CD4-positive, alpha-beta T cell treated with Interleukin-15 for 1 hour (primary cell): ENCODE data around the gene MAL.

ENCODE experiments used
- DNase-seq: peaks from one replicate; pipeline ENCODE4 v3.0.0-alpha.2; 2020

MAL gene

DNA sequence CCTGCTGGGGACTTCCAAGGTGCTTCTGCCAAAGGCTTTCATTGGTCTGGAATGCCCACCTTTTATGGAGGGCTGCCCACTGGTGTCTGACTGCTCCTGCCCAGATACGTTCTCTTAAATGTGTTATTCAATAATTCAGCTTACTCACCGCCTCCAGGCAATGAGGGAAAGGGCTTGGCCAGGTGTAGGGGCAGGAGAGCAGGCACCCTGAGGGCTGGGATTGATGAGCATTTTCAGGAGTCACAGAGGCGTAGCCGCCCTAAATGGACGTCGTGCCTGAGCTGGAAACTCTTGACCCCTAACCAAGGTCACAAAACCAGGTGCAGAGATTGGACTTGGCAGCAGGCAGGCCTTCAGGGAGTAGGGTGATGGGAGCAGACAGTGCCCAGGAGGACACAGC is 26.8 kb downstream of the MAL start:
- no peak for DNase-seq

DNA sequence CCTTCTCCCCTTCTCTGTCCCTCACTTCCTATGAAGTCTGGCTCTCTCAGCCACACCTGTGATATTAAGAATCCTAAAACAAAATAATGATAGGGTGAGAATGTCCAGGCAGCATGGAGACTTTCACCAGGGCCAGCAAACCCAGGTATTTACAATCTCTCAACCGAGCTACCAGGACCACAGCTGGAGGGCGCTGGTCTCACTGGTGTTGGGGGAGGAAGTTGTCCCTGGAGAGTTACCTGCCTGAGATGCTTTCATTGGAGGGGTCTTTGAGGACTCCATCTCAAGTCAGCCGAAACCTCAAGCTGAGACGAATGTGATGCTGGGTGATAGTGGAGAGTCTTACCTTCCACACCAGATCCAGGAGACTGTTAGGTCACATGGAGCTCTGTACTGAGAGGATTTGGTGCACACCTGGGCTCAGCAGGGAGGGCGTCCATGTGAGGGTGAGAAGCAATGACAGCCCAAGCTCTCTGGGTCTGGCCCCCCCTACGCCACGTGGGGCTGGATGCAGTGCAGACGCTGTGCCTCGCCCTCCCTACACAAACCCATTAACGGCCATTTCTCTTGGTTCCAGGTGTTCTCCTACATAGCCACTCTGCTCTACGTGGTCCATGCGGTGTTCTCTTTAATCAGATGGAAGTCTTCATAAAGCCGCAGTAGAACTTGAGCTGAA is 27.4 kb downstream of the MAL start:
- no peak for DNase-seq

DNA sequence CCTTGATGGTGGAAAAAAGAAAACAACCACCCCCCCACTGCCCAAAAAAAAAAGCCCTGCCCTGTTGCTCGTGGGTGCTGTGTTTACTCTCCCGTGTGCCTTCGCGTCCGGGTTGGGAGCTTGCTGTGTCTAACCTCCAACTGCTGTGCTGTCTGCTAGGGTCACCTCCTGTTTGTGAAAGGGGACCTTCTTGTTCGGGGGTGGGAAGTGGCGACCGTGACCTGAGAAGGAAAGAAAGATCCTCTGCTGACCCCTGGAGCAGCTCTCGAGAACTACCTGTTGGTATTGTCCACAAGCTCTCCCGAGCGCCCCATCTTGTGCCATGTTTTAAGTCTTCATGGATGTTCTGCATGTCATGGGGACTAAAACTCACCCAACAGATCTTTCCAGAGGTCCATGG is 28.0 kb downstream of the MAL start:
- no peak for DNase-seq

DNA sequence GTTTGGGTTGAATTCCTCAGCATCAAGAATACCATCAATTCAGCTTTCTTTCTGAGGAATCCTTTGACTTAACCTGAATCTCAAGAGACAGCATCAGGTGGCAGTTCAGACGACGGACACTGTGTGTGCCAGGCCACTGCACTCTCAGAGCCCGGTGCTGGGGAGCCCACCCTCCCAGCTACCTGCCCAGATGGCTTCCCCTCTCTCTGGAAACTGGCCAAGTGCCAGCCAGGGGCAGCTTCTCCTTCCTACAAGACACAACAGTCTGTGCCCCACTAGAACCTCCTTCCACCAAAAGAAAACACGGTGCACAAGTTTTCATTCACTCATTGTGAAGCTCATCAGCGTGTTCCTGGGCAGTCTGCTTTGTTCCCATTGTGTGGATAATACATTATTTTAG is 28.5 kb downstream of the MAL start:
- no peak for DNase-seq

DNA sequence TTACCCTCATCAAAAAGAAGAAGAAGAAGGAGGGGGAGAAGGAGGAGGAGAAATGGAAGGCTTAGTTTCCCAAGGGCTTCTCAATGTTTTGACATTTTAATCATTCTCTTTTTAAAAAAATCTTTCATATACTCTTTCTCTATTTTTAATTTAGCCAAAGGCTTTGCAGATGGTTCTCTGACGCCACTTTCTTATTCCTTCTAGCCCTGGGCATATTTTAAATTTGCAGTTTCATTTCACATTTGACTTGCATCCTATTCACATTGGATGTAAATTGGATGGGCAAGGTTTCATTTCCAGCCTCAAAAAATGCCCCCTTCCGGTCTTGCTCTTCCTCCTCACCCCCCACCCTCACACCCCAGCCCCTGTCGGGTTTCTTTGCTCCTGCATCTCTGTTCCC is 29.8 kb downstream of the MAL start:
- DNase-seq, result no peak

DNA sequence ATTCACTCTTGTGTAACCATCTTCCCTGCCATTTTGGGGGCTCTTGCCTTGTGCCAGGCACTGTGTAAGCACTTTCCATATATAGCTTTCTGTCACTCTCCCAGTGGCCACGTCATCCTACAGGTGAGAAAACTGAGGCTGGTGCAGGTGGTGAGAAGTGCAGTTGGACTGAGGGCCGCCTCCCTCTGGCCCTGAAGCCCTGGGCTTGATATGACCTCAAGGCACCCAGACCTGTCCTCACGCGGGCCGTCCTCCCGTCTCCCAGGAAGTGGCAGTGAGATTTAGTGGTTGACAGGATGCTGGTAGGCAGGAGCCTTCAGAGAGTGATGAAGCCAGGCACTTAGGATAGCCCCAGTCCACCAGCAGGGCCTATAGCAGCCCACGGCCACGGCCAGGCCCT is 30.5 kb downstream of the MAL start:
- DNase-seq, result no peak

DNA sequence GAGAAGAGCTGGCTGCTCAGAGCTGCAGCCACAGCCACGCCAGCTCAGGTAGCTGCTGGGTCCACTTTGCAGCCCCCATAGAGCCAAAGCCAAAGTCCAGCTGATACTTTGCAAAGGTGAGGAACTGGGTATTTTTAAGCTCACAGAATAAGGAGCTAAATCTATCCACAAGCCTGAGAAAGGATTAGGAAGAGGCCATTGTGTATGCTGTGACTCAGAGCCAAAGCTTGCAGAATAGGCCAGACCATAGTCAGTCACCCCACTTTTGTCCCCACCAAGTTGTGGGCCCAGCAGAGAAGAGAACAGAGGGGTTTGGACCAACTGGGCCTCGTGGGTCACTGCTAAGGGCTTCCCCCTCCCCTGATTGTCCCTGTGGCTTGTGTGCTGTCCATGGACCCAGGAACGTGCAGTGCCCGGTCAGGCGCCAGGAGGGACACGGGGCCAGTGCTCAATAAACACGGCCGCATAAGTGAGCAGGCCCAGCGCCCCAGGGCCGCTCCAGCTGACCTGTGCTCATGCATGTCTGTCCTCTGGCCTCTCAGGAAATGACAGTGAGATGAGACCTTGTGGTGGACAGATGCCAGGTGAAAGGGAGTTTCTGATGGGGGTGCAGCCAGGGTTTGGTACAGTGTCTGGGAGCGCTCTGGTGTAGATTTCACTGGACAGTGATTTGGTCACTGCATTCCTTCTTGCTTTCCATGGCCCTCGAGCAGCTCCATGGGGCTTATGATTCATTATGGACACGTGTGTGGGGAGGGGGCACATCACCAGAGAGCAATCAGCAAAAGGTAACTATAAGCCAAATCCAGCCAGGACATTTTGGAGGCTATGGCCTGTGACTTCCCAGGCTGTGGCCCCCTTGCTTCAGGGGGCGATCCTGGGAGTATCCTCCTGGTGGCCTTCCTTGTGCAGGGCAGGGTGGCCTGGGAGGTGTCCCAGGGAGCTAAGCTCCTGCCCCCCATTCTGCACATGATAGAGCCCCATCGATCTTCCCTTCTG is 31.3 kb downstream of the MAL start:
- no peak for DNase-seq

DNA sequence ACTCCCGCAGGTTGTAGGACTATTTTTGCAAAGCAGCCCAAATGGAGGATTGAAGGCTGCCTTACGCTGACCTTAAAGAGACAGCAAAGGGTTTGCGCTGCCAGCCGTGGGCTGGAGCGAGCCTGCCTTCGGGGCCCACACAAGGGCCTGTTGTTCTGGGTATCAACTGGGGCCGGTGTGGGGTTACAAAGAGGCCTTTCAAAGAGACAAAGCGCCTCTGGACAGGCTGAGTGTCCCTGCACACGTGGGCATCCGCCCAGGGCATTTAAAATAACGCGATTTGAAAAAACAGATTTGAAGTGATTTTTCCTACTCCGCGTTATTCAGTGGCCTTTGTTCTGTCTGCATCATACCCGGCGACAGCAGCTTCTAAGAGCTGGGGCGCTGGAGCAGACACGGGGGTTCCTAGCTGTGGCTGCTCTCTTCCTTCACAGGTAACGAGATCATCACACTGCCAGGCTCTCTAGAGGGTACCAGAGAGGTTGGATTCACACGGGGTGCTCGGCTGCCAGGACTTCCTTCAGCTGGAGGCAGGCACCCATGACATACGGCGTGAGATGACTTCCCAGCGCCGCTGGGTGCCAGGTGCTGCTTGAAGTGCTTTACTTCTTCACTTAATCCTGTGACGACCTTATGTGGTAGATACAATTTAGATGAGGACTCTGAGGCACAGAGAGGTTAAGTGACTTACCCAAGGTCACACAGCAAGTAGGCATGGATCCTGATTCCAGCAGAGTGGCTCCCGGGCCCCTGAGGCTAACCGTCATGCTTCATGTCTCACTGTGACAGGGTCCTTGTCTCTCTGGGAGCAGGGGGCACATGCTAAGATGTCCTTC is 32.2 kb downstream of the MAL start:
- no peak for DNase-seq

DNA sequence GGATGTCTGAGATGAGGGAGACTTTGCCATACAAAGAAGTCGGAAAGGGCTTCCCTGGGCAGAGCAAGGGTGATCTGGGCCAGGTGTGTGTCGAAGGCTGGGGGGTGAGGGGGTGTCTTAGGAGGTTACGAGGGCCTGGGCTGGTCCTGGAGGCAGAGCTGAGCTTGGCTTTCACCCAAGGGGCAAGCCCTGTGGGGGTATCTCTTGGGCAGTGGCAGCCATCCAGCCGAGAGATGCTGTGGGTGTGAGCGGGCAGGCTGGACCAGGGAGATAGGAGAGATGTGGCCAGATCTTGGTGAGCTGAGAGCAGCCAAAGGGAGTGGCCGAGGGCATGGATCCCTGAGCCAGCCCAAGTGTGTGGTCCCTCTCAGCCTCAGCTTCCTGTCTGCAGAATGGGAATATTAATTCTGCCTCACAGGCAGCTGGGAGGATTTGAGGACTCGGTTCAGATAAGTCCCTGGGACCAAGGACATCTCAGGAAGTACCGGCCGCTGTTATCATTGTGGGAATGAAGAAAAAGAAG is 33.0 kb downstream of the MAL start:
- DNase-seq, result no peak

DNA sequence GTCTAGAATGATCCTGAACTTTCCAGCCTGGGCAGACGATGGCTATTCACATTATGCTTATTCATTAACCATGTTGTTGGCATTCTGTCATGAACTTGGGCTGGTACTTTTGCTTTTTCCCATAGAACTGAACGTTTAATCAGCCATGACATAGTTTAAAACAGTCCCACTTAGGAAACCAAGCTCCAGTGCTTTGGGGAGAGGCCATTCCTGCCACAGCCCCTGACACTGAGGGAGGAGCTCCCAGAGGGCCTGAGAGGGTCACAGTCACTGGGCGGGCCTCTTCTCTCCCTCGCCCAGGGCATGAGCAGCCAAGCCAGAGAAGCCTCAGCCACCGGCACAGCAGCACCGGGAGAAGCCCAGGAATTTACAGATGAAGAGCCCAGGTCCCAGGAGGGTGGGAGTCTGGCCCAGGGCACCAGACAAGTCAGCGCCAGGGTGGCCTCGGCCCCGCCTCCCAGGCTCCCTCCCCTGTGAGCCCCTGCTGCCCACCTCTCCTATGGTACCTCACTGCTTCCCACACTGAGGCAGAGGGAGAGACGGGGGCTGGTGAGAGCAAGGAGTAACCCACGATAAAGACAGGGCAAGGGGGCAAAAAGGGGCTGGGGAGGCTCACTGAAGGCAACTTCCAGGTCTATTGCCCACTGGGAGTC is 33.6 kb downstream of the MAL start:
- no peak for DNase-seq

DNA sequence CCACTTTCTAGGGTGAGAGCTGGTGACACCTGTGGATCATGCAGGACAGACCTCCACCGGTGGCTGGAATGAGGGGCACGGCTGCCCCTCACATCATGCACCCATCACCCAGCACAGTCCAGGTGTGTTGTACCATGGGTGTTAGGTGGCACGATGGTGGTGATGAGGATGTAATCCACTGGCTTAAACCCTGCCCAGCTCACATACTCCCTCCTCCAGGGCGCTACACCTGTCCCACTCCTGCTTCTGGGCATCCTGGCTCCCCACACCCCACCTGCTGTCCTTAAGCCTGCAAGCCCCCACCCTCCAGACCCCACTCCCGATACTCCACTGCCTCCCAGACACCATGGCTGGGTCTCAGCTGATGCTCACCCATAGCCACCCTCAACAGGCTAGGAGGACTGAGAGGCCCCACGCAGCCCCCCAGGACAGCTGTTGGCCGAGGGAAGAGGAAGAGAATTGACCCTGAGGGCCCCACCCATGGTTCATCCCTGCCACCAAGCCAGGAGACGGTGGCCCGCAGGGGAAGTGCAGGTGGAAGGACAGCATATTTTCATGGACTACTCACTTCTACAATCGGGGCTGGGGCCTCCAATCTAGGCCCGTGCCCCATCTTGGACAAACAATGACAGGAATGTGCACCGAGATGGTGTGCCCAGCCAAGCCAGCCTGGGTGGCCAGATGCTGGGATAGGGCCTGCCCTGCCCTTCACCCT is 34.3 kb downstream of the MAL start:
- DNase-seq, result no peak

DNA sequence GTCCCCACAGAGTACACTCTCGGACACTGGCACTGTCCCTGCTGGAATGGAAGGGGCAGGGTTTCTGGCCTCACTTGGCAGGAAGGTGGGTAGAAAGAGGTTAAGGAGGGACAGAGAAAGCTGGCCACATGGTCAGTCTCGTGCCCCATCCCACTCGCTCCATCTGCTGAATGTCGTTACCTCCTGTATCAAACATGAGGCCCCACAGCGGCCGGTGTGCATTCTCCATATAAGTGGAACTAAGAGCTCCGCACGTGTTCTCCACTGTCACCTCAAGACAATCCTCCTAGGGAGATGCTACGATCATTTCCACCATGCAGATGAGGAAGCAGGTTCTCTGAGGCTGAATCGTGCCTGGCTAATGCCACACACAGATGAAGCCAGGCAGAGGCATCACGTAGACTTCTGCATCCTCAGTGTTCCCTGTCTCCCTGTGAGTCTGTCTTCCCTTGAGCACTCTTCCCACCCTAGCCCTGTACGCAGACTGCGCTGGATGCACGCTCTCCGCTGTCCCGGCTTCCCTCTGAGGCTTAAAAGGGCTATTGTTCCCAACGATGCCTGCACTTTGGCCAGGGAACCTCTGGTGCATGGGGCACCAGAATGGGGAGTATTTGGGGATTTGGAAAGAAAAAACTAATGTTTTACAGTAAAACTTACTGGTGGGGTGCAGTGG is 35.1 kb downstream of the MAL start:
- DNase-seq, result no peak

DNA sequence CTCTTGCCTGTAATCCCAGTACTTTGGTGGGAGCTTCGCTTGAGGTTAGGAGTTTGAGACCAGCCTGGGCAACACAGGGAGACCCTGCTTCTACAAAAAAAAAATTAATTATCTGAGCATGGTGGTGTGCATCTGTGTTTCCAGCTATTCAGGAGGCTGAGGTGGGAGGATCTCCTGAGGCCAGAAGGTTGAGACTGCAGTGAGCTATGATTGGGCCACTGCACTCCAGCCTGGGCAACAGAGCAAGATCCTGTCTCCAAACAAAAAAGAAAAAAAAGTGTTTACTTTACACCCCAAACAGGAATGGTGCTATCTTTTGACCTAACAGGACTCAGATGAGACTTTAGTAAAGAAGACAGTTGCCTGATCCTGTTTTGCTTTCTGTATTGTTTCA is 35.6 kb downstream of the MAL start:
- DNase-seq, result no peak

DNA sequence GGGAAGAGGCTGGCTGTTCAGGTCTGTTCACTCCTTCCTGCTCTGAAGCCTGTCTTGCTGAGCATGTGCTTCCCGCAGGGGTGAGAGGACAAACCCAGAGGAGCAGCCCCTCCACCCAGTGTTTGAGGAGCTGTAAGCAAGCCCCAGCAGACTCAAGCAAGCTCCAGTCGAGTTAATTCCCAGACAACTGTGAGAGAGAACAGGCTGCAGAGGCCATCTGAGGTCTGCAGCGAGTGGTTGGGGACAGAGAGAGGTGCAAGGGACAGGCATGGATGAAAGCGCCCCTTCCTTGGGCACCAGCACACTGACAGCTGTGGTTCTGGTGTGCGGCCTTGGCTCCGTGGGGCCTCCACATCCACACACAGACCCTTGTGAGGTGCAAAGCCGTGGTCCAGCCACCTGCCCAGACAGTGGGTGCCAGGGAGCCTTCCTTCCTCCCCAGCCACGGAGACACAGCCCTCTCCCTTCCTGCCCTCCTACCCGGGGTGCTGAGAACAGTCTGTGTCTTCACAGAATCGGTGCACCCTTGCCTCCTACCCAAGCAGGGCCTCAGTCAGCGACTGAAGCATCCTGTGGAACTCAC is 36.2 kb downstream of the MAL start:
- no peak for DNase-seq

DNA sequence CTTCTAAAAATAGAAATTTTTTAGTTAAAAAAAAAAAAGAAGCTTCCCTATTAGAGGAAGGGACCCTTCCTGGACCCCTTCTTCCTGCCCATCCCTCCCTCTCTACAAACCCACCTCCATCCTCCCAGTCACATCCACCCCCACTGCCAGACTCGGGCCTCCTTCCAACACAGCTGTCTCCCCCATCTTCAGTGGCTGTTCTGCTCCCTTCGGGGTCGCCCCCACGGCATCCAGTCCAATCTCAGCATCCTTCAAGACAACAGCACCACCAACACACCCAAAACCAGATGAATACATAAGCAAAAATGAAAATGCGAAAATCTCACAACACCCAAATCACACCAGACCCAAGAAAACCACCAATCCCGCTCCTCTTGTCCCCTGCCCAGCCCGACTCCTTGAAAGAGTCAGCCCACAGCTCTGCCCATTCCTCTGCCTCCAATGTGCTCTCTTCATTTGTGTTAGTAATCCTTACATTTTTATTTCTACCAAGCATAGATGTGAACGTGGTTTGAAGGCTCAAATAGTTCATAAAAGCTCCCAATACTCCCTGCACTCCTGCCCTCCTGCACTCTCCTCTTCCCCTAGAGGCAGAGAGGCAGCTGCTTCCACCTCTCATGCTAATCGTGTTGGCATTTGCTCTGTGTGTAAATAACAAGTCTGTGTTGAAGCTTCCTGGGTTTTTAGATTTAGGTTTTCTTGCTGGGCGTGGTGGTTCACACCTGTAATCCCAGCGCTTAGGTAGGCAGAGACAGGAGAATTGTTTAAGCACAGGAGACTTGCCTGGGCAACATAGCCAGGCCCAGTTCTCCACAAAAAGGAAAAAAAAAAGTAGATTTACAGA is 37.0 kb downstream of the MAL start:
- DNase-seq, result no peak

DNA sequence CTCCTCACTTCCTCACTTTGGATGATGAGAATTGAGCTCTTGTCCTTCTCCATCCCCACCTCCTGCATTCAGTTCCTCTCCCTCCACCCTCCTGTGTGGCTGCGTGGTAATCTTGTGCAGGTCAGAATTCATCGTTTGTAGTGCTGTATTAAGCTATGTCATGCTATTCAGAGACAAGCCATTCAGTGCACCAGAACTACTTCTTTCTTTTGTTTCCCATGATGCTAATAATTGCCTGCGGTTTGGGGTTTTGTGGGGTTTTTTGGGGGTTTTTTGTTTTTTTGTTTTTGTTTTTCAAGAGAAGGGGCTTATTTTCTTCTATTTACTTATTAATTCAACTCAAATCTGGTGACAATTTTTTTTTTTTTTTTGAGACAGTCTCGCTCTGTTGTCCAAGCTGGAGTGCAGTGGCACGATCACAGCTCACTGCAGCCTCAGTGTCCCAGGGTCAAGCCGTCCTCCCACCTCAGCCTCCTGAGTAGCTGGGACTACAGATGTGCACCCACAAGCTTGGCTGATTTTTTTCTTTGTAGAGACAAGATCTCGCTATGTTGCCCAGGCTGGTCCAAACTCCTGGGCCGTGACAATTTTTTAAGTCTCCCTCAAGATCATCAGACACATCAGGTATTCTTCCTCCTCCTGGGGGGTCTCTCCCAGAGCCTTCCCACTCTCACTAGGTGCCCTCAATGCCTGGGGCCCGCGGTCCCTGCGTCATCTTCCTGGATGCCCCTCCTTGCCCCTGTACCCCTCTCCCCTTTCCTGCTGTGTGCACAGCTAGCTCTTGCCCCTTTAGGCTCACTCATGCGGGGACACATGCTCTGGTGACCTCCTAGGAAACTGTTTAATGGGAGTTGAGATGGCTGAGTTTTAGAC is 37.8 kb downstream of the MAL start:
- DNase-seq, result no peak

DNA sequence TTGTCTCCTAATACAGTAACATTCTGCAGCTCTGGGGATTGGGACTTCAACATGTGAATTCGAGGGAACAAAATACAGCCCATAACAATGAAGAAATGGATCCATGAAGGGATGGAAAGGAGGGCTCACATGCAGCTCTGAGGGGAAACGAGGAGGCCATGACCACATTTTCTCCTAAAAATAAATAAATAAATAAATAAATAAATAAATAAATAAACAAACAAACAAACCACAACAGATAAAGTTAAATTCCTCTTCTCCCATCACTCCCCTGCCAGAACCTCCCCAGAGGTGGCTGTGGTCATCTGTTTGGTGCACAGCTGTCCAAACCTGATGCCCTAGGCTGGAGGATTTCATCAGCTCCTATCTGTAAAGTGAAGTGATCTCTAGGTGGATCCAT is 42.7 kb downstream of the MAL start:
- DNase-seq, result no peak

DNA sequence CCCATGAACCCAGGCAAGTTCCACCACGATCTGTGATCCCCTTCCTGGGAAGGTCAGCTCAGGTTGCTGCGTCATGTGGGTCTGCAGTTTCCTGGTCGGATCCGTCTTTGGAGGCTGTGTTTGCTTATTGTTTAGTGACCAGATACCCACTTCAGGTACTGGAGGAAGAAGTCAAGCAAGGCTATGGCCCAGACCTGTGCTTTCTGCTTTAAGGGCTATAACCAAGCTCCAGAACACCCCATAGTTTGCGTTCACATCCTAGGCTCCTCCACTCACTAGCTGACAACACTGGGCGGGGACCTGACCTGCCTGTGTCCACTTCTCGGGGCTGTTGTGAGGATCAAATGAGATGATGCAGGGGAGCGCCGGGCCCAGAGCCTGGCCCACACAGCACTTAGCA is 44.0 kb downstream of the MAL start:
- no peak for DNase-seq

DNA sequence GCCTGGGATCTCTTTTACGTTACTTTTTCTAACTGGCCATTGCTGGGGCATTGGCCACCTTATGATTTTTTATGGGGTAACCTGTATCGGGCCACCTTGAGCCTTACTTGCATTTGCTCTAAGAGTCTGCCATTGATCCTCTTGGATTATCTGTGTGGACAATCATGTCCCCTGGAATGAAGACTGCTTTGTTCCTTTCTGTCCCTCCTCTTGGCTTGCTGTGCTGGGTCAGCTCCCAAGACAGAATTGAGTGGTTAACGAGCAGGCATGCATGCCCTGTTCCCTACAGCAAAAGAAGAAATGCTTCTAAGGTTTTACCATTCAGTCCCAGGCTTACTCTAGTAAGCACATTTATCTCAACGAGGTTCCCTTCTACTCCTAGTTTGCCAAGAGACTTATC is 46.3 kb downstream of the MAL start:
- DNase-seq, result no peak
